Measurements from ENCODE around the gene LRP1B.

DNA sequence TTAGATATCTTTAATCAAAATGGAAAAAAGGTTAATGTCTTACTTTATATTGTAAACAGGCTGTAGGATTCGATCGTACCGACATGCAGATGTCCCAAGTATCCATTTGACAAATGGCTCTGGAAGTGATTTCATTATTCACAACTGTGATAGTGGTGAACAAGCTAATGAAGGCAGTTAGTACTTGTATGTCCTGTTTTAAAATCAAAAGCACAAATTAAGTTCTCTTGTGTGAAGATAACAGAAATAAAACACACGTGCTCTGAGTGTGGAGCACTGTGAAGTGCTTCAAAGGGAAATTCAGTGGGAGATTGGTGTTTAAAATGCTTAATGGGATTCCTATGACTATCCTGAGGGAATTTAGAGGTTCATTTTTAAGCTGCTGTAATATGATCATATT lies 8.6 kb upstream of the LRP1B start:
- TF ChIP-seq, protein P1, sequence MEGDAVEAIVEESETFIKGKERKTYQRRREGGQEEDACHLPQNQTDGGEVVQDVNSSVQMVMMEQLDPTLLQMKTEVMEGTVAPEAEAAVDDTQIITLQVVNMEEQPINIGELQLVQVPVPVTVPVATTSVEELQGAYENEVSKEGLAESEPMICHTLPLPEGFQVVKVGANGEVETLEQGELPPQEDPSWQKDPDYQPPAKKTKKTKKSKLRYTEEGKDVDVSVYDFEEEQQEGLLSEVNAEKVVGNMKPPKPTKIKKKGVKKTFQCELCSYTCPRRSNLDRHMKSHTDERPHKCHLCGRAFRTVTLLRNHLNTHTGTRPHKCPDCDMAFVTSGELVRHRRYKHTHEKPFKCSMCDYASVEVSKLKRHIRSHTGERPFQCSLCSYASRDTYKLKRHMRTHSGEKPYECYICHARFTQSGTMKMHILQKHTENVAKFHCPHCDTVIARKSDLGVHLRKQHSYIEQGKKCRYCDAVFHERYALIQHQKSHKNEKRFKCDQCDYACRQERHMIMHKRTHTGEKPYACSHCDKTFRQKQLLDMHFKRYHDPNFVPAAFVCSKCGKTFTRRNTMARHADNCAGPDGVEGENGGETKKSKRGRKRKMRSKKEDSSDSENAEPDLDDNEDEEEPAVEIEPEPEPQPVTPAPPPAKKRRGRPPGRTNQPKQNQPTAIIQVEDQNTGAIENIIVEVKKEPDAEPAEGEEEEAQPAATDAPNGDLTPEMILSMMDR (IDR thresholded peaks at IDR 0.05) = no peak
- no peak for TF ChIP-seq POLR2A (IDR thresholded peaks at IDR 0.05)
